Muscle layer of duodenum (tissue), 2 donors: ENCODE measurements around the gene MFN1.

Experiments used
- H3K27ac ChIP-seq: one replicate; pipeline ENCODE4 v1.7.0; 2013; ENCODE audit warnings: mild to moderate bottlenecking, low read length
- H3K27me3 ChIP-seq: one replicate; pipeline ENCODE4 v1.7.0; 2013; ENCODE audit warnings: low read depth, mild to moderate bottlenecking, control low read depth, low read length
- H3K36me3 ChIP-seq, 2 donors: one replicate each; pipeline ENCODE4 v1.7.0; 2013; ENCODE audit warnings: low read length in 2 of 2, control low read depth in 1 of 2, mild to moderate bottlenecking in 1 of 2; ENCODE audit not compliant: insufficient read depth in 2 of 2, control insufficient read depth in 1 of 2
- H3K4me1 ChIP-seq, 2 donors: one replicate each; pipeline ENCODE4 v1.7.0; 2013; ENCODE audit warnings: low read length in 2 of 2, mild to moderate bottlenecking in 2 of 2, control low read depth in 1 of 2, moderate library complexity in 1 of 2; ENCODE audit not compliant: insufficient read depth in 2 of 2, control insufficient read depth in 1 of 2
- H3K4me3 ChIP-seq, 2 donors: one replicate each; pipeline ENCODE4 v1.7.0; 2013; ENCODE audit warnings: low read length in 2 of 2, low read depth in 1 of 2, mild to moderate bottlenecking in 1 of 2
- H3K9me3 ChIP-seq, 2 donors: one replicate each; pipeline ENCODE4 v1.7.0; 2013; ENCODE audit warnings: low read length in 2 of 2, control low read depth in 1 of 2, mild to moderate bottlenecking in 1 of 2; ENCODE audit not compliant: control insufficient read depth in 1 of 2
- donor health status: healthy.

The MFN1 gene

GRCh38 chr3:179432451-179432850 lies 84.9 kb downstream of the MFN1 start:
- no peaks in the 10 kb centered on the region for H3K9me3 ChIP-seq
- no peaks in the 10 kb centered on the region for H3K27me3 ChIP-seq
- H3K4me3 ChIP-seq = no peak overlapping the region
- H3K27ac ChIP-seq = no peak overlapping the region
- H3K36me3 ChIP-seq = no peaks in the 10 kb centered on the region
- H3K4me1 ChIP-seq = peaks cover 7 to 35% of the 10 kb centered on the region in 2 donors

- Histone ChIP-seq H3K9me3 (no peaks in the 10 kb centered on the region), H3K36me3 (no peaks in the 10 kb centered on the region), H3K27me3 (no peaks in the 10 kb centered on the region), H3K27ac (no peak overlapping the region), H3K4me3 (no peak overlapping the region), H3K4me1 (peaks cover 14 to 23% of the 10 kb centered on the region in 2 donors)
These were observed 89.0 kb downstream of the MFN1 start for GRCh38 chr3:179436517-179436916.

DNA sequence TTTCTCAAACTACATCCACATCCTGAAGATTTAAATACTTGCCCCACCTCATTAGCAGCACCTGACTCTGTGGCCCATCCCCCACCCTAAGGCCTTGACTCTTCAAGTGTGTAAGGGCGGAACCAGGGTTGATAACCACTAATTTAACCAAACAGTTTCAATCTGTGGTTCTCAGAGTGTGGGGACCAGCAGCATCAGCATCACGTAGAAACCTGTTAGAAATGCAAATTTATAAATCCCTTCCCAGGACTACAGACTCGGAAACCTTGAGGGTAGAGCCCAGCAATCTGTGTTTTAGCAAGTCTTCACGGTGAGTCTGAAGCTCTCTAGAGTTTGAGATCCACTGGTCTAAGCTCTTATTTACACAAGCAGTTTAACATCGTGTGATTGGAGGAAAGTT lies 91.3 kb downstream of the MFN1 start:
- H3K9me3 ChIP-seq = no peaks in the 10 kb centered on the region
- no peaks in the 10 kb centered on the region for H3K27me3 ChIP-seq
- H3K27ac ChIP-seq = no peak overlapping the region
- H3K4me3 ChIP-seq = no peak overlapping the region
- H3K36me3 ChIP-seq = no peaks in the 10 kb centered on the region
- peaks cover 0 to 8% of the 10 kb centered on the region in 2 donors for H3K4me1 ChIP-seq
